ENCODE measurements around the gene SSR1. TPM values are rescaled to one million over a fixed set of nuclear protein-coding genes. Genes with fewer than 3 reads are reported as not detected.

Gene SSR1
- total and polyA plus RNA-seq, 9 of the 15 experiments (the other 6 are each of a cell fraction or from before 2014, with no cell fraction given) = 87.7 to 220 (median 144) TPM

DNA sequence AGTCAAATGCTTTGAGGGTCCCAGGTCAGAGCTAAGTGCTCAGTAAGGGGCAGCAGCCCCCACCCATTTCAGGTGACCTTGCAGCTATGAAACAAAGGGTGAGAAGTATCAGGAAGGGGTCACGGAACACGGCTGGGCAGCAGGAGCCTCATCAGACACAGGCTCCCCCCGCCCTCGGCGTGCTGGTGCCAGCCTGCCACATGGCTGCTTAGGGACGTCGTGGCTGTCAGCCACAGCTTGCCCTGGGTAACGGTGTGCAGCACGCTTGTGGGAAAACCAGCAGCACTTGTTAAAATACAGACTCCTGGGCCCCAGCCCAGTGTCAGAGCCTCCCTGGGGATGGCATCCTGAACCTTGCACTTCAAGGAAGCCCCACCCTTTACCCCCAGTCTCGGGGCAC is 39.3 kb downstream of the SSR1 start:
- Histone ChIP-seq H3K4me2 (ENCODE audit: insufficient read depth, low read length) (no peak overlapping the region), H3K27me3 (ENCODE audit: control insufficient read depth in 2 of 2, insufficient read depth in 2 of 2, low read length in 2 of 2) (peaks cover 26 to 38% of the 10 kb centered on the region in 2 experiments; a peak in 4 of 5 replicates), H3K9me3 (replicated peaks; ENCODE audit: control insufficient read depth, insufficient read depth, low read depth, low read length) (no peaks in the 10 kb centered on the region), H3K4me1 (replicated peaks in 1 of 2; ENCODE audit: control insufficient read depth in 2 of 2, insufficient read depth in 2 of 2, low read length in 2 of 2) (peaks cover 0 to 13% of the 10 kb centered on the region in 2 experiments; a peak in 2 of 5 replicates), H3K36me3 (ENCODE audit: control insufficient read depth, insufficient read depth, low read length) (no peaks in the 10 kb centered on the region), H3K79me2 (ENCODE audit: control insufficient read depth, insufficient read depth, low read length) (no peaks in the 10 kb centered on the region), H3K4me3 (no peak overlapping the region), H2AFZ (ENCODE audit: low read depth, low read length) (no peak overlapping the region), H3K9me1 (ENCODE audit: control insufficient read depth, insufficient read depth, low read length) (no peaks in the 10 kb centered on the region), H3K27ac (ENCODE audit: extremely low read depth, low read depth, low read length) (no peak overlapping the region), H4K20me1 (replicated peaks; ENCODE audit: control insufficient read depth, insufficient read depth, low read length) (0 out of 2 replicates have a peak, but pooled peaks cover 3% of the 10 kb centered on the region), H3K9ac (ENCODE audit: insufficient read depth in 1 of 2, low read depth in 2 of 2, low read length in 2 of 2) (no peak overlapping the region)
- in situ Hi-C loops (cut with MboI) = no loop called here
- intact Hi-C loops (cut with micrococcal nuclease) = no loop called here
- ATAC-seq = no peak
- POLR2A ChIA-PET = no interaction called here
- CTCF ChIA-PET (ENCODE audit: low intra/inter-chr PET ratio) = no interaction called here
- no peak for DNase-seq (ENCODE audit: extremely low read depth in 1 of 4, low spot score in 3 of 4)
- WGBS (ENCODE audit: insufficient coverage, low coverage, missing lambda C conversion rate) = 4% methylated on average over 10 of the region's 10 CpGs
- FAIRE-seq = no peak
- no TSS peak for BruUV-seq (replicated peaks)
- TF ChIP-seq, protein P1, sequence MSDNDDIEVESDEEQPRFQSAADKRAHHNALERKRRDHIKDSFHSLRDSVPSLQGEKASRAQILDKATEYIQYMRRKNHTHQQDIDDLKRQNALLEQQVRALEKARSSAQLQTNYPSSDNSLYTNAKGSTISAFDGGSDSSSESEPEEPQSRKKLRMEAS (CRISPR knock-in tag; IDR thresholded peaks at IDR 0.05) = peak; percentile 32; the same call in 1 of the 2 replicates
- TF ChIP-seq PHB2 (IDR thresholded peaks at IDR 0.05; ENCODE audit: low read depth) (no peak), FOSL1 (tag; conservative IDR thresholded peaks at IDR 0.05) (no peak), DDX20 (tag; IDR thresholded peaks at IDR 0.05; ENCODE audit: low read depth) (no peak), ZNF24 (IDR thresholded peaks at IDR 0.05) (no peak), SIN3A (IDR thresholded peaks at IDR 0.05; ENCODE audit: borderline replicate concordance in 2 of 2, control insufficient read depth in 1 of 2, low read depth in 2 of 2, low read length in 2 of 2) (no peak), RAD21 (CRISPR knock-in tag; conservative IDR thresholded peaks at IDR 0.05 in 1 of 2, IDR thresholded peaks at IDR 0.05 in 1 of 2) (no peak), DACH1 (IDR thresholded peaks at IDR 0.05; ENCODE audit: partially characterized antibody) (no peak), CREBBP (IDR thresholded peaks at IDR 0.05; ENCODE audit: low read depth, low read length) (no peak), KDM2B (CRISPR knock-in tag; IDR thresholded peaks at IDR 0.05) (no peak), POLR2G (IDR thresholded peaks at IDR 0.05; ENCODE audit: low read depth, low read length) (no peak), HDGF (IDR thresholded peaks at IDR 0.05) (no peak), ZNF431 (CRISPR knock-in tag; IDR thresholded peaks at IDR 0.05) (0 out of 2 replicates have a peak, but pooled peaks have one; percentile 26), DPF2 (IDR thresholded peaks at IDR 0.05) (no peak)
- TF ChIP-seq, protein P2, sequence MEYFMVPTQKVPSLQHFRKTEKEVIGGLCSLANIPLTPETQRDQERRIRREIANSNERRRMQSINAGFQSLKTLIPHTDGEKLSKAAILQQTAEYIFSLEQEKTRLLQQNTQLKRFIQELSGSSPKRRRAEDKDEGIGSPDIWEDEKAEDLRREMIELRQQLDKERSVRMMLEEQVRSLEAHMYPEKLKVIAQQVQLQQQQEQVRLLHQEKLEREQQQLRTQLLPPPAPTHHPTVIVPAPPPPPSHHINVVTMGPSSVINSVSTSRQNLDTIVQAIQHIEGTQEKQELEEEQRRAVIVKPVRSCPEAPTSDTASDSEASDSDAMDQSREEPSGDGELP (CRISPR knock-in tag; IDR thresholded peaks at IDR 0.05; ENCODE audit: borderline replicate concordance) = no peak
- TF ChIP-seq, protein P3, sequence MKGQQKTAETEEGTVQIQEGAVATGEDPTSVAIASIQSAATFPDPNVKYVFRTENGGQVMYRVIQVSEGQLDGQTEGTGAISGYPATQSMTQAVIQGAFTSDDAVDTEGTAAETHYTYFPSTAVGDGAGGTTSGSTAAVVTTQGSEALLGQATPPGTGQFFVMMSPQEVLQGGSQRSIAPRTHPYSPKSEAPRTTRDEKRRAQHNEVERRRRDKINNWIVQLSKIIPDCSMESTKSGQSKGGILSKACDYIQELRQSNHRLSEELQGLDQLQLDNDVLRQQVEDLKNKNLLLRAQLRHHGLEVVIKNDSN (CRISPR knock-in tag; IDR thresholded peaks at IDR 0.05) = 0 out of 2 replicates have a peak, but pooled peaks have one; percentile 19
- TF ChIP-seq, protein P4, sequence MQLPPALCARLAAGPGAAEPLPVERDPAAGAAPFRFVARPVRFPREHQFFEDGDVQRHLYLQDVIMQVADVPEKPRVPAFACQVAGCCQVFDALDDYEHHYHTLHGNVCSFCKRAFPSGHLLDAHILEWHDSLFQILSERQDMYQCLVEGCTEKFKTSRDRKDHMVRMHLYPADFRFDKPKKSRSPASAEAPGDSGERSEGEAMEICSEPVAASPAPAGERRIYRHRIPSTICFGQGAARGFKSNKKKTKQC (CRISPR knock-in tag; IDR thresholded peaks at IDR 0.05) = peak; percentile 30; the same call in 1 of the 2 replicates
- TF ChIP-seq, protein P5, sequence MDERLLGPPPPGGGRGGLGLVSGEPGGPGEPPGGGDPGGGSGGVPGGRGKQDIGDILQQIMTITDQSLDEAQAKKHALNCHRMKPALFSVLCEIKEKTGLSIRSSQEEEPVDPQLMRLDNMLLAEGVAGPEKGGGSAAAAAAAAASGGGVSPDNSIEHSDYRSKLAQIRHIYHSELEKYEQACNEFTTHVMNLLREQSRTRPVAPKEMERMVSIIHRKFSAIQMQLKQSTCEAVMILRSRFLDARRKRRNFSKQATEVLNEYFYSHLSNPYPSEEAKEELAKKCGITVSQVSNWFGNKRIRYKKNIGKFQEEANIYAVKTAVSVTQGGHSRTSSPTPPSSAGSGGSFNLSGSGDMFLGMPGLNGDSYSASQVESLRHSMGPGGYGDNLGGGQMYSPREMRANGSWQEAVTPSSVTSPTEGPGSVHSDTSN (CRISPR knock-in tag; IDR thresholded peaks at IDR 0.05; ENCODE audit: low read depth) = no peak
- TF ChIP-seq, protein P5 (tag; conservative IDR thresholded peaks at IDR 0.05; ENCODE audit: low read depth) = no peak
